Activated CD4-positive, alpha-beta T cell treated with anti-CD3 and anti-CD28 coated beads for 1 hour (primary cell): Measurements from ENCODE around the gene MX2.

Experiments
- DNase-seq: peaks from one replicate; pipeline ENCODE4 v3.0.0-alpha.2; 2020

Gene MX2

DNA sequence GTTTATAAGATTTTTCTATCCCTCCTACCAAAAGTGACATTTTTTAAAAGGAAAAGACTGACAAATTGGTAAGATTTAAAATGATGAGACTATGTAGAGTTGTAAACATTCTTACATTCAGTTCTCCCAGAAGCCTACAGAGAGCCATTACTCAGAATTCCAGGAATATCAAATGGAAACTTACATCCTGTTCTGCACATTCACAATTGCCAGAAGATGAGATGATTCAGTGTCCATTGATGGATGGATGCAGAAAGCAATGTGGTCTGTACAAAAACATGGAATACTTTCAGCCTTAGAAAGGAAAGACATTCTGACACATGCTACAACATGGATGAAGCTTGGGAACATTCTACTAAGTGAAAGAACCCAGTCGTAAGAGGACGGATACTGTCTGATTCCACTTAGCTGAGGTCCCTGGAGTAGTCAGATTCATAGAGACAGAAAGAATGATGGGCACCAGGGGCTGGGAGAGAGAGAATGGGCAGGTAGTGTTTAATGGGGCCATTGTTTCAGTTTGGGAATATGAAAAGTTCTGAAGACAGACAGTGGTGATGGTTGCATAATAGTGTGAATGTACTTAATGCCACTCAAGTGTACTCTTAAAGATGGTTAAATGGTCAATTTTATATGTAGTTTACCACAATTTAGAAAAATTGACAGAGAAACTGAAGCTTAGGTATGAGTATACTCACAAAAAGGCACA is 80.8 kb downstream of the MX2 start:
- DNase-seq = no peak

DNA sequence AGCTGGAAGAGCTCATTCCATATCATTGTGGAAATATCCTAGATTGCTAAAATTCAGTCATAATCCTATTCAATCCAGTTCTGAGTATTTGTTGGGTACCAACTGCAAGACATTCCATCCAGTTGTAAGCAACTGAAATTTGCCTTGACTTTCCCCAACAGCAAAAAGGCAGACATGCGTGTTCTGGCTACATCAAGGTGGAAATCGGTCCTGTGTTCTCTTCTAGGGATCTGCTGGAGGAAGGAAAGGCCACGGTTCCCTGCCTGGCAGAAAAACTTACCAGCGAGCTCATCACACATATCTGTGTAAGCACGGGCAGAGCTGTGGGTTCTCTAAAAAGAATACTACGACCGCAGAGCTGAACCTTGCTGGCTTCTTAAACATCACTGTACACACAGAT is 81.7 kb downstream of the MX2 start:
- peak; percentile 8 for DNase-seq

DNA sequence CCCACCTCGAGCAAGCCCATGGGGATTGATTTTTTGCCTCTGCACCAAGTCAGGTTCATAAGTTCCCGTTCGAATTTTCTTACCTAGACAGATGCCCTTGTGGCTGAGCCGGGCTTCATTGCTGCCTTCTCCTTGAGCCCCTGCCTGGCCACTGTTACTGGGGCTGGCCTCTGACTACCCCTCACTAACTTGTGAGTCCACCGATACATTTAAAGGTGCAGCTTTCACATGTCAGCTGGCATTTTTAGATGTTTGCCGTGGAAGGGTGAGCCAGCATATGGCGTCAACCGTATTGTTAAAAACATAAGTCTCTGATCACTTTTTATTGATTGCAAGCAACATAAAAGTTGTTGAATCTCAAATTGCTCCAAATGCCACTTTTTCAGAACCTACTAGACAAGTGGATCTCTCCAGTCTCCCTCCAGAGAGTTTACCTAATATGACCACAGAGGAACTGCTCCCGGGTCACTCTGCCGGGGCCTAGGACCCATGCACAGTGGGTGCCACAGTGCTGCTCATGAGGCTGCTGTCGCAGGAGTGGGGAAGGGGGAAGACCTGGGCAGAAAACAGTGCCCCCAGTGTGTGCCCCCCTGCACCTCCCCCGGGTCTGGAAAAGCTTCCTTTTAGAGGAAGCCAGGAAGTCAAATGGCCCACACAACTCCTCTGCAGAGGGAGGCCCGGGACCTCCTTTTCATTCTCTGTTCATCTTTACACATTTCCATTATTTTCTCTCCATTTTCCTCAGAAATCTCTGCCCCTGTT is 83.1 kb downstream of the MX2 start:
- no peak for DNase-seq

DNA sequence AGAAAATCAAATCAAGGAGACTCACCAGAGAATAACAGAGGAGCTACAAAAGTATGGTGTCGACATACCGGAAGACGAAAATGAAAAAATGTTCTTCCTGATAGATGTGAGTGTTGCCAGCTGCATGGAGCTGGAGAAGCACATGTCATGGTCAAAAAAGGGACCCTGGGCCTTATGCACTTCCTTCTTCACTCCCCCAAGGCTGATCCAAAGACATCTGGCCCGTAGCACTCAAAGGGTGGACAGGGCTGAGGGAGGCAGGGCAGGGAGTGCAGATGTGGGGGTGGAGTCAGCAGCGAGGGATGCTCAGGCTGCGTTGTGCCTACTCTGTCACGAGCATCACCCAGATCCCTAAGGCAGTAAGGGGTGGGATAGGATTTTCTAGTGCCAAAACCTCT is 83.6 kb downstream of the MX2 start:
- DNase-seq = no peak

DNA sequence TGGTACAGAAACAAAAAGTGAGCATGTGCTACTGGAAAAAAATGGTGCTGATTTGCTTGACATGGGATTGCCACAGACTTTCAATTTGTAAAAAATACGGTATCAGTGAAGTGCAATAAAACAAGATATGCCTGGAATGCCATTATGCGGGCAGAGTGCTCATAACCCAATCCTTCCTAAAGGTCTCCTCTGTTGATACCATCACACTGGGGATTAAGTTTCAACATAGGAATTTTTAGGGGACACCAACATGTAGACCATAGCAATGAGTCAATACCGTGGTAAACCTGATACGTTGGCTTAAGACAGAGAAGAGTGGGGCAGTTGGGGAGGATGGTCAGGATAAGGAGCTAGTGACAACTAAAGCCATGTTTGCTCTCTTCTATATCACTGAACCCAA is 84.8 kb downstream of the MX2 start:
- no peak for DNase-seq

DNA sequence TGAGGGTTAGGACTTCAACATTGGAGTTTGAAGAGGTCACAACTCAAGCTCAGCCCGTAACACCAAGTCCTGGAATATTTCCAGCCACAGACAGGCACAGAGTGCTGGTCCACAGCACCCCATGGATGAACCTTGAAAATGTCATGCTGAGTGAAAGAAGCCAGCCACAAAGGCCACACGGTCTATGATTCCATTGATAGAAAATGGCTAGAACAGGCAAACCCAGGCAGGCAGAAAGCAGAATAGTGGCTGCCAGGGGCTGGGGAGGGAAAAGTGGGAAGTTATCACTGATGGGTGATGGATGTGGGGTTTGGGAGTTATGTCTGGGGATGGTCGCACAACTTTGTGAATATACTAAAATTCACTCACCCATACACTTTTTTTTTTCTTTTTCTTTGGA is 85.5 kb downstream of the MX2 start:
- no peak for DNase-seq

DNA sequence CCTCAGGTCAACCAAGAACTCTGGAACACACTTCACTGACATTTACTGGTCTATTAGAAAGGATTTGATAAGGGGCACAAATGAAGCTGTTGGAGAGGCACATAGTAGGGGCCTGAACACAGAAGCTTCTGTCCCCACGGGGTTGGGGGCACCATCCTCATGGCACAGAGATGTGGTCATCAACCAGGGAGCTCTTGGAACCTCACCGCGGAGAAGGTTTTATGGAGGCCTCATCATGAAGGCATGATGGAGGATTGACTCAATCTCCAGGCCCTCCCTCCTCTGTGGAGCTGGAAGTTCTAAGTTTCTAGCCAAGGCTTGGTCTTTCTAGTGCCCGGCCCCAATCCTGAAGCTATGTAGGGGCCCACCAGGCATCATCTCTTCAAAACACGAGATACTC is 87.8 kb downstream of the MX2 start:
- no peak for DNase-seq

DNA sequence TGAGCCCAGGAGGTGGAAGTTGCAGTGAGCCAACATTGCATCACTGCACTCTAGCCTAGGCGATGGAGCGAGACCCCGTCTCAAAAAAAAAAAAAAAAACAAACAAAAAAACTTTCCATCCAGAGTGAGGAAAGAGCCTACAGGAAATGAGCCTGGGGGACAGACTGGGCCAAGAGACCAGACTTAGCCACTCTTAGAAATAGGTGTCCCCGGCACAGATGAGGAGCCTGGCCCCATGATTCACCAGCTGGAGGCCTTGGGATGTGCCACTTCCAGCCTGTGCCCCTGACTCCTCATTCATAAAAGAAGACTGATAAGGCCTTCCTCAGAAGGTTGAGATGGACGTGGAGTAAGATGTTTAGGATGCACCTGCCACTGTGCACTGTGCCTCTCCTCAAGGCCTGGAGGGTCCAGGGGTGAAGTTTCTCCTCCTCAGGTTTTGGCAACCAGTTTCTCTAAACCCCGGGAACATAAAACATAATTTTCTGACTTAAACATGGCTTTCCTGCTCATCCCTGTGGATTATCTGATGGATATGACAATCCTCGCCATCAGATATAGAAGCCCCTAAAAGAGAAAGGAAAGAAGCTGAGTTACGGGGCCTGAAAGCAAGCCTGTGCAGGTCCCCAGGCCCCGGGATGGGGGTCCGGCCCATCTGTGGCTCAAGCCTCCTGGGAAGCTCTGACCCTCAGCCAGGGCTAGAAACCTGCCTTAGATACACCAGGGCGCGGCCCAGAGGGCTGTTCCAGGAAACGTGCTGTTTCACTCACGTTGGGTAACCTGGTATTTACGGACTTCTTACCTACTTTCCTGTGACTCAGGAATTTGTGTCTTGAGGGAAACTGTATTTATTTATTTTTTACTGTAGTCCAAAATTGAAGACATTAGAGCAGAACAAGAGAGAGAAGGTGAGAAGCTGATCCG is 90.2 kb downstream of the MX2 start:
- no peak for DNase-seq

DNA sequence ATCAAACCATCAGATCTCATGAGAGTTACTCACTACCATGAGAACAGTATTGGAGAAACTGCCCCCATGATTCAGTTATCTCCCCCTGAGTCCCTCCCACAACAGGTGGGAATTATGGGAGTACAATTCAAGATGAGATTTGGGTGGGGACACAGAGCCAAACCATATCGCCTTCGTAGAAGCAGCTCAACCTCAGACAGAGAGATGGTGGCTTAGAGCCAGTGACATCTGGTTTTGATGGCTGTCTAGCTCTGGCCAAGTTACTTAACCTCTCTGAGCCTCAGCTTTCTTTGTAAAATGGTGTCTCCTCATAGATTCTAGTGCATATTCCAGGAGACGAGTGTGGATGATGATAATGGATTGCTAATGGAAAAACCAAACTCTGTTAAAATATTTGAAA is 91.4 kb downstream of the MX2 start:
- no peak for DNase-seq

DNA sequence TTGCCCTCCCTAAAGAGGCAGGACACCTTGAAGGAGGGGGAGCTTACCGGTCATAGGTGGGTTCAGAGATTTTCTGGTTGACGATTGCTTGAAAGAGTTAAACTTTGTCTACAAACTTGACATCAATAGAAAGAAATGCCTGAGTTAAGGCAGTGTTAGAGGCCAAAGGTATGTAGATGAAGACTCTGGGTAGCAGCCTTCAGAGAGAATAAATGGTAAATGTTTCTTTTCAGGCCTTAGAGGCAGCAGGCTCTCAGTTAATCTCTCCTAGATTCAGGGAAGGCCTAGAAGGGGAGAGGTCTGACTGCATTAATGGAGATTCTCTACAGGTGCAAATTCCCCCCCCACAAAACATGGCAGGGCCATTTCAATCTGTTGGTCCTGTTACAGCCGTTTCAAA is 91.9 kb downstream of the MX2 start:
- DNase-seq = no peak

DNA sequence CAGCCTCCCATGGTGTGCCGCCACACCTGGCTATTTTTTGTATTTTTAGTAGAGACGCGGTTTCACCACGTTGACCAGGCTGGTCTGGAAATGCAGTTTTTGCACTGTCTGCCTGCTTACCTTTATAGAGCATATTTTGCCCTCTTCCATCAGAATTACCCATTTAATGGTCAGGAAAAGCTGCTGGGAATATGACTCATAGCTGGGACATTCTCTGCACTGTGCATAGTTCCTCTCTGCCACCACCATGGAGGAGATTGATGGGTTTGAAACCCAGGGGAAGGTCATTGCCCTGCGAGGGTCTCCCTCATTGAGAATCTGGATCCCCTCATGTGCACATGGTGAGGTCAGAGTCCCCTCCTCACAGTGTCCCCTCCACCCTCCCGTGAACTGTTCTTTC is 96.3 kb downstream of the MX2 start:
- no peak for DNase-seq

DNA sequence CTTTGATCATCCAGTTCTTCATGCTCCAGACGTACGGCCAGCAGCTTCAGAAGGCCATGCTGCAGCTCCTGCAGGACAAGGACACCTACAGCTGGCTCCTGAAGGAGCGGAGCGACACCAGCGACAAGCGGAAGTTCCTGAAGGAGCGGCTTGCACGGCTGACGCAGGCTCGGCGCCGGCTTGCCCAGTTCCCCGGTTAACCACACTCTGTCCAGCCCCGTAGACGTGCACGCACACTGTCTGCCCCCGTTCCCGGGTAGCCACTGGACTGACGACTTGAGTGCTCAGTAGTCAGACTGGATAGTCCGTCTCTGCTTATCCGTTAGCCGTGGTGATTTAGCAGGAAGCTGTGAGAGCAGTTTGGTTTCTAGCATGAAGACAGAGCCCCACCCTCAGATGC is 96.7 kb downstream of the MX2 start:
- DNase-seq = no peak
